NT2/D1 (cell line): ENCODE data around the gene NELL1.

Source experiments
- SUZ12 ChIP-seq: IDR thresholded peaks from 2 replicates; pipeline ENCODE4 v1.6.1; 2011; ENCODE audit not compliant: insufficient read length, insufficient read depth; ENCODE audit errors: extremely low read depth
- YY1 ChIP-seq: IDR thresholded peaks from 2 replicates; pipeline ENCODE4 v1.6.1; 2011; ENCODE audit not compliant: insufficient read length, insufficient read depth
- ZNF274 ChIP-seq: IDR thresholded peaks from 2 replicates; pipeline ENCODE4 v1.6.1; 2011; ENCODE audit warnings: mild to moderate bottlenecking, low read depth, low read length

- TF ChIP-seq ZNF274: no peak
- no peak for TF ChIP-seq SUZ12
- no peak for TF ChIP-seq YY1
Measured at GRCh38 chr11:21148376-21148775, 479.0 kb downstream of the NELL1 start.
